GM12864 (cell line): ENCODE results near the gene CYP2U1.
"Not testable (repeated sequence)": the region's sequence is repeated elsewhere in the genome, so short reads cannot be mapped to it uniquely, and the experiment has no call there.

Experiments used
- DNase-seq: peaks from one replicate; pipeline ENCODE4 v3.0.0-alpha.2; 2011; ENCODE audit warnings: low read depth
- H3K4me3 ChIP-seq: 2 replicates; pipeline ENCODE4 v1.5.1; 2011; ENCODE audit warnings: mild to moderate bottlenecking, low read depth, low read length, control low read depth
- CTCF ChIP-seq: IDR thresholded peaks from 2 replicates; pipeline ENCODE4 v1.5.1; 2011; ENCODE audit warnings: low read depth, mild to moderate bottlenecking, moderate library complexity, low read length, control low read depth, inconsistent platforms; ENCODE audit errors: missing control alignments

Gene CYP2U1

GRCh38 chr4:107902715-107903114 lies 28.6 kb upstream of the CYP2U1 start:
- DNase-seq = no peak
- no peak overlapping the region for H3K4me3 ChIP-seq
- no peak for TF ChIP-seq CTCF

GRCh38 chr4:107905082-107905481 lies 26.3 kb upstream of the CYP2U1 start:
- H3K4me3 ChIP-seq, DNase-seq: not testable (repeated sequence)

GRCh38 chr4:107906458-107907100 lies 24.8 kb upstream of the CYP2U1 start:
- DNase-seq = no peak
- no peak for TF ChIP-seq CTCF
- H3K4me3 ChIP-seq = no peak overlapping the region

GRCh38 chr4:107908377-107908776 lies 23.0 kb upstream of the CYP2U1 start:
- H3K4me3 ChIP-seq = no peak overlapping the region
- DNase-seq = no peak
- TF ChIP-seq CTCF = no peak

GRCh38 chr4:107913283-107913899 lies 18.0 kb upstream of the CYP2U1 start:
- DNase-seq = peak; percentile 30
- H3K4me3 ChIP-seq = no peak overlapping the region

GRCh38 chr4:107915220-107915619 lies 16.1 kb upstream of the CYP2U1 start:
- DNase-seq = no peak
- H3K4me3 ChIP-seq = no peak overlapping the region

More at GRCh38 chr4:107913283-107913899, 18.0 kb upstream of the CYP2U1 start:
- TF ChIP-seq CTCF = peak; percentile 68

GRCh38 chr4:107916623-107917022 lies 14.7 kb upstream of the CYP2U1 start:
- DNase-seq = no peak
- TF ChIP-seq CTCF = no peak
- no peak overlapping the region for H3K4me3 ChIP-seq

More at GRCh38 chr4:107915220-107915619, 16.1 kb upstream of the CYP2U1 start:
- TF ChIP-seq CTCF = no peak
